NB4 (cell line): ENCODE measurements around the gene A2ML1.
"Not testable (repeated sequence)": the region's sequence is repeated elsewhere in the genome, so short reads cannot be mapped to it uniquely, and the experiment has no call there.

Experiments
- DNase-seq: peaks from one replicate; pipeline ENCODE4 v3.0.0; 2010; ENCODE audit warnings: low read depth
- H3K4me3 ChIP-seq: one replicate; pipeline ENCODE4 v1.5.1; 2011; ENCODE audit warnings: mild to moderate bottlenecking, low read depth, low read length, moderate library complexity
- CTCF ChIP-seq: IDR thresholded peaks from one replicate; pipeline ENCODE4 v1.5.1; 2012; ENCODE audit warnings: low read depth, low read length
- MYC ChIP-seq: IDR thresholded peaks from 2 replicates; pipeline ENCODE4 v1.6.1; 2011; ENCODE audit warnings: low read depth, low read length
- POLR2A ChIP-seq: IDR thresholded peaks from 2 replicates; pipeline ENCODE4 v1.6.1; 2011; ENCODE audit warnings: mild to moderate bottlenecking; ENCODE audit not compliant: insufficient read length; ENCODE audit errors: extremely low read depth
- TF ChIP-seq, protein P1 (sequence below): IDR thresholded peaks from 2 replicates; pipeline ENCODE4 v1.6.1; 2011; ENCODE audit warnings: low read depth, low read length

The A2ML1 gene

DNA sequence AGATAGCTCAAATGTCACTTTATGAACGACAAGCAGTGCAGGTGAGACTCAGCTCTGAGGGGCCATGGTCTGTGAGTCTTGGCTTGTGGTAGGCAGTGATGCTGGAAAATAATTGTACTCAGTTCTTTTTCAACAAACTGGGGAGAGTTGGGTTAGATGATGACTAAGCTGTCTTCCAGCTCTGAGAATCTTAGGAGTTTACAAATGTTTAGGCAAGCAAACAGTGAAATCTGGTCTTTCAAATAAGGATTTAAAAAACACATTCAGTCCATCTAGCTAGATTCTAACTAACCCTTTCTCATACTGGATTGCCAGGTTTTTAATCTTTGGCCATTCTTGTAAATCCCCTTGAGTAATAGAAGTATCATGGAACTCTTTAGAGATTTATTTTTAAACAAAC, 95.3 kb downstream of the A2ML1 start:
- TF ChIP-seq, protein P1, sequence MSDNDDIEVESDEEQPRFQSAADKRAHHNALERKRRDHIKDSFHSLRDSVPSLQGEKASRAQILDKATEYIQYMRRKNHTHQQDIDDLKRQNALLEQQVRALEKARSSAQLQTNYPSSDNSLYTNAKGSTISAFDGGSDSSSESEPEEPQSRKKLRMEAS, result no peak
- no peak for TF ChIP-seq POLR2A
- no peak for TF ChIP-seq CTCF
- no peak for TF ChIP-seq MYC
- no peak for DNase-seq

GRCh38 chr12:8919643-8920042, 97.2 kb downstream of the A2ML1 start:
- DNase-seq, H3K4me3 ChIP-seq: not testable (repeated sequence)

More for the DNA sequence above, 95.3 kb downstream of the A2ML1 start:
- H3K4me3 ChIP-seq, result no peak overlapping the region

DNA sequence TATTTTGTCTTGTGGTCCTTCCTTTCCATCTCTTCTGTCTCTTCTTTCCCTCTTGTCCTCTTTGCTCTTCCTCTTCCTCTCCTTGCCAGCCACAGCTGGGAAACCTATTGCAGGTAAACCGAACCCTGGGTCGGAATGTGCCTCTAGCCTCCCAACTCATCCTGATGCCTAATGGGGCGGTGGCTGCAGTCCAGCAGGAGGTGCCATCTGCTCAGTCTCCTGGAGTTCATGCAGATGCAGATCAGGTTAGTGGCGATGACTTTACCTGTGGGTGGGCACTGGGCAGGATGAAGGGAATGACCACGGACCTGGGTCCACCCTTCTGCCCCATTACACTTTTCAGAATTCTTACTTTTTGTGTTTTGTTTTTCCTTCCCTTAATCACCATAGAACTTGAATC, 100.1 kb downstream of the A2ML1 start:
- H3K4me3 ChIP-seq, result no peak overlapping the region
- TF ChIP-seq POLR2A (no peak), MYC (no peak), CTCF (no peak)
- TF ChIP-seq, protein P1, result no peak
- no peak for DNase-seq
